T-helper 2 cell (primary cell): ENCODE measurements around the gene HSD17B12.

Source experiments
- DNase-seq, 5 experiments: peaks; one replicate each; pipeline versions ENCODE4 v3.0.0 to v3.0.0-alpha.2; 2012 to 2022

HSD17B12 gene

GRCh38 chr11:43872995-43873394 is 192.5 kb downstream of the HSD17B12 start:
- DNase-seq: no peak

GRCh38 chr11:43874078-43874477 is 193.5 kb downstream of the HSD17B12 start:
- DNase-seq: no peak

- no peak for DNase-seq
These were observed 194.2 kb downstream of the HSD17B12 start for GRCh38 chr11:43874738-43875137.

GRCh38 chr11:43879789-43880639 is 199.5 kb downstream of the HSD17B12 start:
- no peak for DNase-seq

- DNase-seq: peak; percentile 74 to 97 (median 83)
These were observed 200.2 kb downstream of the HSD17B12 start, which contains the start of gene ALKBH3 for GRCh38 chr11:43880640-43881159. ALKBH3 (plus strand) TSS chr11:43880831; CDS start chr11:43882653, 1,822 bp downstream.

- DNase-seq: no peak
These were observed 212.3 kb downstream of the HSD17B12 start for GRCh38 chr11:43892851-43893250.

- DNase-seq: no peak
These were observed 214.0 kb downstream of the HSD17B12 start for GRCh38 chr11:43894546-43894945.

- DNase-seq: no peak
These were observed 215.1 kb downstream of the HSD17B12 start for GRCh38 chr11:43895601-43896000.

GRCh38 chr11:43898574-43898973 is 218.0 kb downstream of the HSD17B12 start:
- no peak for DNase-seq

GRCh38 chr11:43899094-43899493 is 218.6 kb downstream of the HSD17B12 start:
- no peak for DNase-seq

GRCh38 chr11:43901551-43901950 is 221.0 kb downstream of the HSD17B12 start:
- no peak for DNase-seq

GRCh38 chr11:43903078-43903477 is 222.5 kb downstream of the HSD17B12 start:
- no peak for DNase-seq

- DNase-seq: no peak
These were observed 223.4 kb downstream of the HSD17B12 start for GRCh38 chr11:43903969-43904368.

GRCh38 chr11:43904742-43905535 is 224.4 kb downstream of the HSD17B12 start:
- no peak for DNase-seq

GRCh38 chr11:43905813-43906241 is 225.3 kb downstream of the HSD17B12 start:
- DNase-seq: no peak
